Activated CD4-positive, CD25-positive, alpha-beta regulatory T cell (primary cell): Measurements from ENCODE around the gene PSMD12.
"Not testable (repeated sequence)": the region's sequence is repeated elsewhere in the genome, so short reads cannot be mapped to it uniquely, and the experiment has no call there.

ENCODE experiments used
- DNase-seq, 4 experiments: peaks; one replicate each; lab custom pipeline; 2025; lab: John Stamatoyannopoulos, UW

The PSMD12 gene

GRCh38 chr17:67366193-67367157, at the start of gene PSMD12:
Gene PSMD12, minus strand, starts transcription at chr17:67366577. Its CDS starts 58 bp downstream, at chr17:67366519.
- DNase-seq: peak; percentile 87 to 93 (median 88)

DNA sequence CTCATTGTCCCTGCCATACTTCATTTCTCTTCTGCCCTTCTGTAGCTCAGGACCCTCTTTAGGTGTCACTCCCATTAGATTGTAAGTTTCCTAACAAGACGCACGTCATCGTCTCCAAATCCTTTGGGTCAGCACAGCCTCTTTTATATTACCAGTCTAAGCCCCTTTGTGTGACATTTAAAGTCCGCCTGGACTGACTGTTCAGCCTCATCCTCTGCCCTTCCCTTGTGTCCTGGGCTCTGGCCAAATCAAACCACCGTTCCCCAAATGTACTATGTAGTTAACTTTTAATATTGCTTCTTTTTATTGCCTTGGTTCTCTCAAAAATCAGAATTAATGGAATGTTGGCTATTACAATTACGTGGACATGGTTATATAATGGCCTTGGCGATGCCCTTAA, 48.9 kb upstream of the PSMD12 start:
- no peak for DNase-seq

DNA sequence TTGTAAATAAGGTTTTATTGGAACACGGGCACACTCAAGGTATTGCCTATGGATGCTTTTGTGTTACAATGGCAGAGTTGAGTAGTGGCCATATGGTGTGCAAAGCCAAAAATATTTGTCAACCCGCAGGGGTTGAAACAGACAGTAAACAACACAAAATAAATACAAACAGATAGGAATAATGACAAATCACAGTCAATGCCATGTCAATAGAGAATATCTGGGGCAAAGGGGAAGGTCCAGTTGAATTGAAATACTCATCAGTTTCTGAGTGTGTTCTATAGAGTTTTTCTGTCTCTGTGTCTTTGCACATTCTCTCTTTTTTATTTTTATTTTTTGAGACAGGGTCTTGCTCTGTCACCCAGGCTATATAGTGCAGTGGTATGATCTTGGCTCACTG, 48.2 kb upstream of the PSMD12 start:
- DNase-seq: no peak

DNA sequence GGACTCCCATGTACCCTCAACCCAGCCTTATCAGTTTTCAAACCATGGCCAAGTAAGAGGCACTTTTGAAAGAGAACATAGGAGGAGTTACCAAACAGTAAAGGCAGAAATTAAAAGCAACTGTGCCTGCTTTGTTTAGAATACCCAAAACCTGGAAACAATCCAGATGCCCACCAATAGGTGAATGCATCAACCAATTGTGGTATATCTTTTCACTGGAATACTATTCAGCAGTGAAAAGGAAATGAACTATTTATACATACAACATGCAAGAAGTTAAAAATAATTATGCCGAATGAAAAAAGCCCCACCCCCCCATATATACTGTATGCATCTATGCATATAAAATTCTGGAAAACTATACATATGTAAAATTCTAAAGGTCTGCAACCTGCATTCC, 47.8 kb upstream of the PSMD12 start:
- no peak for DNase-seq

DNA sequence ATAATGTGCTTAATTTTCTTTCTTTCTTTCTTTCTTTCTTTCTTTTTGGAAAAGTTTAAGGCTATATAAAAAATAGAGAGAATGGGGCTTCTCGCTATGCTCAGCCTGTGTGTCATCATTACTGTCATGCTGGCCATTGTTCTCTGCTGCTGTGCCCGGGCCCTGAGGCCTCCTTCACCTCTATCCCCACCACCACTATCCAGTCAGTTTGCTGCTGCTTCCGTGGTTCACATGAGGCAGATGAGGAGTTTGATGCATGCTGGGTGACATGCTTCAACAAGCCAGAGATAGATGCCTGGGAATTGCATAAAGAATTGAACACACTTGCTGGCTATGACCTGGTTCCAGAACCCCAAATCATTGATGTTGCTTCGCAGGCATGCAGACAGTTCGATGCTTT, 47.0 kb upstream of the PSMD12 start:
- DNase-seq: no peak

- DNase-seq: no peak
Observed at GRCh38 chr17:67412941-67413340, 46.6 kb upstream of the PSMD12 start.

- no peak for DNase-seq
Observed at GRCh38 chr17:67412032-67412431, 45.7 kb upstream of the PSMD12 start.

DNA sequence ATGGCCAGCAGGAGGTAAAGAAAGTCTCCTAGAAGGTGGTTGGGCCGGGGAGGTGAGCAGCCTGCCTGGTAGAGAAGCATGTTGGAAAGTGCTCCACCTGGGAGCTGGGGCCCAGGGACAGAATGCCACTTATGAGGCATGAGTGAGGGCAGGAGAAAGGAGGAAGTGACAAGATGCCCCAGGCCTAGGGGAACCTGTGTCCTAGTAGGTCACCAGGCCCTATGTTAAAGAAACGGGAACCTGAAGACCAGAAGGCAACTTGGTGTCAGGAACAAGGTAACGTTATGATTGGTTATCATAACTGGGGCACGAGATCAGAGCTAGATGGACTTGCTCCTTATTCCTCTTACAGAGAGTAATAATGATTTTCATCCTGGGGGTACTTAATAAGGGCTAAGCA, 45.0 kb upstream of the PSMD12 start:
- DNase-seq: no peak

- DNase-seq: not testable (repeated sequence)
Observed at GRCh38 chr17:67408455-67408830, 42.1 kb upstream of the PSMD12 start.

DNA sequence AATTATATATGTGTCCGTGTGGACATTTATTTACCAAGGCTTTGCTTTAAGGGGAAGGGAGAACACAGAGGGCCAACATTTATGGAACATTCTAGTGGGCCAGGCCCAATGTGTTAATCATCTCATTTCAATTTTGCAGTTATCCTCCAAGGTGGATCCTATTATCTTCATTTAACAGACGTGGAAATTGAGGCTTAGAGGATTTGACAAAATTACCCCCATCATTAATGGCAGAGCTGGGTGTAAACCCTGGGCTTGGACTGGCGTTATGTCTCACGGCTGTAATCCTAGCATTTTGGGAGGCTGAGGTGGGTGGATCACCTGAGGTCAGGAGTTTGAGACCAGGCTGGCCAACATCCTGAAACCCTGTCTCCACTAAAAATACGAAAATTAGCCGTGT, 37.1 kb upstream of the PSMD12 start:
- no peak for DNase-seq

DNA sequence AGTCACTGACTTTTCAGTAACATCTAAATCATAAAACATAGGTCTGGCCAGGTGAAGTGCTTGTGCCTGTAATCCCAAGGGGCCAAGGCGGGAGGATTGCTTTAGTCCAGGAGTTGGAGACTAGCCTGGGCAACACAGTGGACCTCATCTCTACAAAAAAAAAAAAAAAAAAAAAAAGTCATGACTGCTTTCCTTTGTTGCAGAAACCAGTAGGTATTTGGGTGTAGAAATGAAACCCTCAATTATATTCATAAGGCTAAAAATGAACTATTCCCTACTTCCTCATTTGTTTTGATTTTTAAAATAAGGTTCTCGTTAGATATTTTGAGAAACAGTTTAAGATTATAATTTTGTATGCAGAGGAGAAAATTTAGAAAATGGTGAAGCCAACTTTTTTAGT, 36.7 kb upstream of the PSMD12 start:
- DNase-seq: no peak

DNA sequence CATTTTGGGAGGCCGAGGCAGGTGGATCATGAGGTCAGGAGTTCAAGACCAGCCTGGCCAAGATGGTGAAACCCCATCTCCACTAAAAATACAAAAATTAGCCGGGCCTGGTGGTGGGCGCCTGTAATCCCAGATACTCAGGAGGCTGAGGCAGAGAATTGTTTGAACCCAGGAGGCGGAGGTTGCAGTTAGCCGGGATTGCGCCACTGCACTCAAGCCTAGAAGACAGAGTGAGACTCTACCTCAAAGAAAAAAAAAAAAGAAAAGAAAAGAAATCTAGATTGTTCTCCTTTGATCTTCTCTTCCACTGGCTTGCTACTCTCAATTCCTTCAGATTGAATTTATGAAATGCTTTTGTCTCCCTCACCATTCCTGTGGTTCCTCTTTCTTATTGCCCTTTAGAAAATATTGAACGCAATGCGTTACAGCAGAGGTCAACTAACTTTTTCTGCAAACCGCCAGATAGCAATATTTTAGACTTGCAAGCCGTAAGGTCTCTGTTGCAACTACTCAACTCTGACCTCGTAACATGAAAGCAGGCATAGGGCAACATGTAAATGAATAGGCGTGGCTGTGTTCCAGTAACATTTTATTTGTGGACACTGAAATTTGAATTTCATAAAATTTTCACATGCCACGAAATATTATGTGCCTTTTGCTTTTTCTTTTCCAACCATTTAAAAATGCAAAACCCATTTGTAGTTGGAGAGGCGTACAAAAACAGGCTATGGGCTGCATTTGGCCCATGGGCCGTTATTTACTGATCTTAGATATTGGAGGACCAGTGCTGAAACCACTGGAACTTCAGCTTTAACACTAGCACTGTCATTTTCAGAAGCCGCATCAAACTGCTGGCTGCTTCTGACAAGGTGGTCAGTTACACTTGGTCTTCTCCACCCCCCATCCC, 35.5 kb upstream of the PSMD12 start:
- DNase-seq: no peak

- no peak for DNase-seq
Observed at GRCh38 chr17:67401106-67401505, 34.7 kb upstream of the PSMD12 start.

- DNase-seq: no peak
Observed at GRCh38 chr17:67400193-67400592, 33.8 kb upstream of the PSMD12 start.

GRCh38 chr17:67399676-67400075, 33.3 kb upstream of the PSMD12 start:
- DNase-seq: no peak

- DNase-seq: no peak
Observed at GRCh38 chr17:67393809-67394397, 27.5 kb upstream of the PSMD12 start.

DNA sequence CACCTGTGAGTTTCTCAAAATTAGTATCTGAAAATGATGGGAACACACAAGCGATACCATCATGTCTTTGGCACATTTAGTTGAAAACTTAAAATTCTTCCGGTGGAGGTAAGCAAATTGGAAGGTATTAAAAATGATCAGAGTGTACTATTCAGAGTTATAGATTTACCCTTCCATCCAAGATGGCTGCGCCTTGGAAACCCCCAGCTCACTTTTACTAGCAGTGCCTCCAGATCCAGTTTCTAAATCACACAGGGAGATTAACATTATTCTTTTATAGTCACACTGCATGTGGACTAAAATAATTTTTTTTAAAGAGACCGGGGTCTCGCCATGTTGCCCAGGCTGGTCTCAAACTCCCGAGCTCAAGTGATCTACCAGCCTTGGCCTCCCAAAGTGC, 25.7 kb upstream of the PSMD12 start:
- DNase-seq: no peak

- peak; percentile 9 to 20 (median 10) for DNase-seq
Observed at GRCh38 chr17:67390646-67391361, 24.4 kb upstream of the PSMD12 start.

GRCh38 chr17:67390006-67390645, 23.7 kb upstream of the PSMD12 start:
- DNase-seq: no peak

- no peak for DNase-seq
Observed at GRCh38 chr17:67388986-67389385, 22.6 kb upstream of the PSMD12 start.

- not testable (repeated sequence) for DNase-seq
Observed at GRCh38 chr17:67388536-67388935, 22.2 kb upstream of the PSMD12 start.
